Stimulated activated CD4-positive, alpha-beta T cell treated with anti-CD3 and anti-CD28 coated beads, Interleukin-4, amount 100 ng/mL, for 4 hours (primary cell): Measurements from ENCODE around the gene MAPK4.

Experiments used
- DNase-seq, 2 experiments: peaks; one replicate each; pipeline ENCODE4 v3.0.0-alpha.2; 2020

The MAPK4 gene

DNA sequence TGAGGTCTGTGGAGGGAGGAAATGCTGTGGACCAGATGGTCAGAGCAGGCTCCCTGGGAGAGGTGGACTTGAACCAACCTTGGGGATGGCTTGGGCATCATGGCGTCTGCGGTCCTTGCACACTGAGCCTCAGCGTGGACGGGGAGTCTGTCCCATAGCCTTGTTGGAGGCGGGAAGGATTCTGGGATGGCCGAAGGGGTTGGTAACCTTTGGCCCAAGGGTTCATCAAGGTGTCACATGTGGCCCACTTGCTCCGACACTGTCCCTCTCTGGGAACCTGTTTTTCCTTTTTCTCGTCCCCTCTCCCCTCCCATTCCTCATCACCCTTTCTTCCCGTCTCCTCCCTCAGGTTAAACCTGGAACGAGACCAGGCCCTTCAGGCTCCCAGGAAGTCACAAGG, 66.4 kb downstream of the MAPK4 start:
- no peak for DNase-seq

DNA sequence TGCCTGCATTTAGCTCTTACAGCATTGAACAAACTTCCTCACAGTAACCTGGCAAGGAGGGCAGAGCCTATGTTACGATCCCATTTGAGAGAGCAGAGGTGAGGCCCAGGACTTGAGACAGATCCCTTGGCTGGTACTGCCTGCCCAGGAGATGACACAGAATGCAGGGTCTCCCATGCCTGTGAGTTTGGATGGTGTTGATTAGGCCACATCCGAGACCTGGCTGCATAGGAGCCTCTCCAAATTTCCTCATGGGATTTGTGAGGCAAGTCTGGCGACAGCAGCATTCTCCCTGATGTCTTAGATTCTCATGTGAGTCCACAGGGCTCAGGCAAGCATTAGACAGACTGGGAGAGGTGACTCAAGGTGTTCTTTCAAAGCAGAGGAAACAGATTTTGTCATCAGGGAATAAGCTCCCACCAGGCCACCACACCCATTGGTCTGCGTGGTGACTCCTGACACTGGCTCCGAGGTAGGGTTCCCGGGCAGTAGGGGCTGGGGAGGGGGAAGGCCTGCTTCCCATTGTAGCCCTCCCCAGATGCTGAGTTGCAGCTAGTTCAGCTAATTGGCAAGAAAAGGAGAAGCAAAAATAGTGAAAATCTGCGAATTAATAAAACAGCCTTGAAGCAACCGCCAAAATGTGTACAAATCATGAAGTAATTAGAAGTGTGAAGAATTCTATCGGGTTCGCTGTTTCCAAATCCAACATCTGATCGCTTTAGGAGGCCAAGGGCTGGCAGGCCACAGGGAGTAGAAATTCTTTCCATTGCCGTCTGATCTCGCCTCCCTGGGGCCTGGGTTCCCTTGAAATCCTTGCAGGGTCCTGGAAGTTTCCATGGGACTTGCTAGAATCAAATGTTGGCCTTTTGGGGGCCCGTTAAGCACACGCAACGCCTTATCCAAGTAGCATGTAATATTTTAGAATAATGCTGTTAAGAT, 68.0 kb downstream of the MAPK4 start:
- no peak for DNase-seq

DNA sequence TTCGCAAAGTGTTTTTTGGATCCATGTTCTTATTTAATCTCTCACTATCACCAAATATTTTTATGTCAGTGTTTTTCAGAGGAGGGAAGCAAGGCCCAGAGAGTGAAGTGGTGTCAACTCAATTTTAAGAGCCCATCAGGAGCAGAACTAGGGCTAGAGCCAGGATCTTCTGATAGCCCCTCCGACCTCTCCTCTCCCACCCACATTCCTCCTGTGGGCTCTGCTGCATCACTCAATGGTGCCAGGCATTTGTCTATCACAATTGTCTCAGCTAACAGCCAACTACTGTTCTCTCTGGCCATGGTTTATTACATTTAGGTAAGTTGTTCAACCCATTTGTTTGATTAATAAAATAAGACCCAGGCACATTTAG, 68.6 kb downstream of the MAPK4 start:
- DNase-seq = no peak

DNA sequence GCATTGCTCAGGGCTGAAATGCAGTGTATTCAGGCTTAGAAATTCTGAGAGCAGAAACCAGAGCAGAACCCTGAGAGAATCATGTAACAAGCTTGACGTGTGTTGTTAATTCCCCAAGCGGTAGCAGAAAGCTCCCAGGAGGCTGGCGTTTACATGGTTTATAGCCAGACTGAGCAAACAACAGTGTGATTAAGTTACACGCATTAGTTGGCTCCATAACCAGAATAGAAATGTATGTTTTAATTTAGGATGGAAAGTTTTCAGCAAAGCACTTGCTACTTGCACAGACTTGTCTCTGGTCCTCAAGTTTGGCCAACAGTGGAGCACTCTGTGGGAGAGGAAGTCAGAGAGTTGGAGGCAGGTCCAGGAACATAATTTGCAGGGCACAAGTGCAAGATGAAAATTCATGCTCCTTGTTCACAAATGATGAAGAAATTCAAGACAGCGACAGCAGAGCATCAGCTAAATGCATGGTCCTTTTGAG, 69.3 kb downstream of the MAPK4 start:
- DNase-seq = no peak

DNA sequence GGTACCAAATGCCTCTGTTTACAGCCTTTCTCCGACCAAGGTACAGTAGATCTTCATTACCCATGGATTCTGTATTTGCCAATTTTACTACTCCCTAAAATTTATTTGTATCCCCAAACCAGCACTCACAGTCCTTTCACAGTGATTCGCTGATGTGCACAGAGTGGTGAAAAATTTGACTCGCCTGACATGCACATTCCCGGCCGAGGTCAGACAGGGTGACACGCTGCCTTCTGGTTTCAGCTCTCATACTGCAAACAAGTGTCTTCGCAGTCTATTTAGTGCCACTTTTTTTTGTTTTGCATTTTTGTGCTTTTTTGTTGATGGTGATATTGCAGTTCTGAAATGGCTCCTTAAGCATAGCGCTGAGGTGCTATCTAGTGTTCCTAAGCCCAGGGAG, 71.0 kb downstream of the MAPK4 start:
- DNase-seq = no peak

DNA sequence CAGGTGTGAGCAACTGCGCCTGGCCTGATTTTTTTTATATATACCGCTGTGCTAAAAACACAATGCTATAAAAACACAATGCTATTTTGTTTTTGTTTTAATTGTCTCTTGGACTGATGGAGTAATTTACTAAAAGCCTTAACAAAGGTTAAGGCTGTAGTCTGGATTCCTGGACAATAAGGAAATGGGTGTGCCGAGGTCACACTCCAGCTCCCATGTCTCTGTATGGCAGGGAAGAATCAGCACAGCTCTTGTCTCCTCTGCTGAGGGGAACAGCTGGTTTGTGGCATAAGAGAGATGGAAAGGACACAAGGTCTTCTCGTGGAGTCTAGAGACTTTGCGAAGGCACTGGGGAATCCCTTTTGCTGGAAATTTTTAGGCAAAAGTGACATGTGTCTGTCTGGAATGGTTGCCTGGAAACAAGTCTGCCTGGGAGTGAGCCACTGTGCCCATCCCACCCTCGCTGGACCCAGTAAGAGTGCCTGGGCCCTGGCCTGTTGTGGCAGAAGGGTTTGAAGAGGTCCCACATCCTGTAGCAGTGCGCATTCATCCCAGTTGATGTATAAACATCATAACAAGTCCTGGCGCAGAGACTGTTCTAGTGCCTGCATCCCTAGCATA, 73.1 kb downstream of the MAPK4 start:
- no peak for DNase-seq

DNA sequence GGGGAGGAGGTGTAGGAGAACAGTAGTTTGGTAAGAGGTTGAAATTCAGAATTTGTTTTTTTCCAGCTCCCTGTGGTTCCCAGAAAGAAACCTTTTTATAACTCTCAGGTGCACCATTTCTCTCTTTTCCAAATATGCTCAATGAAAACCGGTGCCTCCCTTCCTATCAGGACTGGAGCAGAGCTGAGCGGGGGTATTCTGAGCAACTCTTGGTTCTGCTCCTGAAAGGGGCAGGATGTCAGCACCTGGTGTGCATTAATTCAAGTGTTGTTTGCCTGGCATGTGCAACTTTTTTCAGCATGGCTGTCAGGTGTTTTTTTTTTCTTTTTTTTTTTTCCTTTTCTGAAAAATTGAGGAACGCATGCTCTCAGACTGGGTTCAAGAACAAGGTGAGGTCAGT, 74.1 kb downstream of the MAPK4 start:
- DNase-seq = no peak

DNA sequence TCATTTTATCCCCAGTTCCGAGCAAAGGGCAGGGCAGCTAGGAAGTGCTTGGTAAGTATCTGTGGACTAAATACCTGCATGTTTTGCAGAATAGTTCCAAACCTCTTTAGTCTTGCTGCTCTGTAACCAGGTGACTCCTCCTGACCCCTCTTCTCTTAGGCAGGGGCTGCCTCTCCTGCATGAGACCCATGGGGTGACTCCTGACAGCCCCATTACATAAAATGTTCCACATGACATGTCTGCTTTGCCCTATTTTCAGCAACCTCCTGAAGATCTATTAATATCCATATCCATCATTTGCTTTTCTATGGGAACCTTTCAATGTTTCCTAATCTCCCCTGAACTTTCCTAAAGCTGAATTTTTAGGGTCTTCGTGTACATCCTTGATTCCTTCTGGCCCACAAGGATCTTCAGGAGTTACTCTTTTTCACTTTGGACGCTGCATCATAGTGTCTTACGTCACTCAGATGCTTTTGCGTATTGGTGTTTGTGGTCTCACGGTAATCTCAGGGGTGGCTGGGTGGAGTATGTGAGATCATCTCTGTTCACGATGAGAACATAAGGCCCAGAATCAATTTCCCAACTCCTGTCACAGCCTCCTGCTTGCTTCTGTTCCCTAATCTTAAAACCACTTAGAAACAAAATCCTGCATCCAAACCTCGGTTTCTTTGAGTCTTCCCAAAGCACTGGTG, 76.6 kb downstream of the MAPK4 start:
- DNase-seq = no peak

DNA sequence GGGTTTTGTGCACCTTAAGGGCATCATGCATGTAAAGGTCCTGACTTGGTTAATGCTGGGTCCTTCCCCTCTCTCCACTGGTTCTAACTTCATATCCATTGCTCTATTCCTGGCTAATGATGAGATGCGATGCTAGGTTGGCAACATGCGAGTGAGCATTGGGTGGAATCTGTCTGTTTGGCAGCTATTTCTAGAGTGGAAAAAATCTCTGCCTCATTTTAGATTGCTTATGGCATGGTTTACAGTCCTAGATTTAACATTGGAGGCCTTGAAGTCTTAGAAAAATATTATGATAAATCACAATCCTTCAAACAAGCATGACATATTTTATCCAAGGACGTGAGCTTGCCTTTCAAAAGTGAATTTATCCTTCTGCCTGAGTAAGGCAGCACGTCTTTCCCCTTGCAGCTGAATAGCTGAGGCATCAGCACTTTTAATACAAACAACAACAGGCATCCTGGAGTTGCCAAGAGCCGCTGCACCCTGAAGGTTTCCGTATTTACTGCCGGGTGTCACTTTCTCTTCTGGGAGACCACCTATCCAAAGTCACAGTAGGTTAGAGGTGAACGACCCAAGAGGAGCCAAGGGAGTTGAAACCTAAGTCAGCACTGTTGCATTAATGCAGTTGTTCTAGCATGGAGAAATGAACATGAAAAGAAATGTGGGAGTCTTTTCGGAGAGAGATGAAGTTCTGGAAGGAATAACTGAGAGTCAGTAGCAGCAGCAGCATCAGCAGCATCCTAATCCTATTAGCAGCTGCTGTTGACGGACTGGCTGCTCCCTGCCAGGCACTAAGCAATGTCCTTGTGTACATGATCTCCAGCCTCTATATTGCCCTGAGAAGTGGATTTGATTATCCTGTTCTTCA, 78.4 kb downstream of the MAPK4 start:
- no peak for DNase-seq

DNA sequence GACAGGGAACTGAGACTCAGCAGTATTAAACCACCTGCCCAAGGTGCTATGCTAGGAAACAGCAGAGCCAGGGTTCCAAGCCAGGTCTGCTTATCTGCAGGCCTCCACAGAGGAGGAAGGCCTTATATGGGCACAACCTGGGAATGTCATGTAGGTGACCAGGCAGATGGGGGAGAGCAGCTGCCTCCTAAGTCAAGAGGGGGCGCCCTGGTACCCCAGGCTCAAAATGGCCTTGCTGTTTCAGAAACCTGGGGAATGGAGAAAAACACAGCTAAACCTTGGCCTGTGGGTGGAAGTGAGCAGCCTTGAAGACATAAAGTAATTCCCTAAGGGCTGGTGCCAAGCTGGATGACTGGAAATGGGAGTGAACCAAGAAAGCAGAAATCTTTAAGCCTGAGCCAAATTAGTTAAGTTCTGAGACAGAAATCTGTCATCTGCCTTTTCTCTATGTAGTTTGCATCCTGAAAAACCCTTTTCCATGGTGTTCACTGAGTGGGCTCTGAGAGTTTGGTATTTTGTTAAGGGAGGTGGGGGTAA, 79.1 kb downstream of the MAPK4 start:
- no peak for DNase-seq

DNA sequence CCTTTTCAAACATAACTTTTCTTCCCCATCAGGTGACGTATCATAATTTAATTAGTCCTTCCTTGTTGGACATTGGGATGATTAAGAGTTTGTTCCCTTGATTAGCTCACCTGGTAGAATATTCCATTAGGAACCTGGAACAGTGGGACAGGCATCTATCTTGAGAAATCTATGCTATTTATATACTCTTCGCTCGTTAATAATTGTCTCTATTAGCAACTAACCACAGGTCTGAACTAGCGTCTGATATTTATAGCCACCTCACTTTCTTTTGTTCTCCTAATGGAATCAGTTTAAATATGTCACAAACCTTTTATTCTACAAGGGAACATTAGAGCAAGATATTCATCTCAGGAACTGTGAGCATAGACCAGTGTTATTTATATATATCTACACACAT, 79.8 kb downstream of the MAPK4 start:
- DNase-seq = no peak

DNA sequence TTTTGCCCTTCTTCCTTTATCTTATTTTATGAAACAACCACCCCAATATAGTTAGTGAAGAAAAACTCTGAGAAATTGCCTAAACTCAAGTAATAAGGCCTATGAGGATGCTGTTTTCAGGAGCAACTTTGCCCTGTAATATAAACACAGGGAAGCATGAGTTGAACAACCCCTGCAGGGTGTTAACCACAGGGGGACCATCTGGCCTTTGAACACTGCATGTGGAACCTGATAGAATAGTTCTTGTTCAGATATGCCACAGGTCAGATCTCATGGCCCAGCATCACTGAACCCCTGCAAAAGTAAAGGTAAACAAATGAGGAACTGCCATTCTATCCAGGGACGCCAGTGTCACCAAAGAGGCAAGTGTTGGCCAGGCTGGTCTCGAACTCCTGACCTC, 82.6 kb downstream of the MAPK4 start:
- no peak for DNase-seq

DNA sequence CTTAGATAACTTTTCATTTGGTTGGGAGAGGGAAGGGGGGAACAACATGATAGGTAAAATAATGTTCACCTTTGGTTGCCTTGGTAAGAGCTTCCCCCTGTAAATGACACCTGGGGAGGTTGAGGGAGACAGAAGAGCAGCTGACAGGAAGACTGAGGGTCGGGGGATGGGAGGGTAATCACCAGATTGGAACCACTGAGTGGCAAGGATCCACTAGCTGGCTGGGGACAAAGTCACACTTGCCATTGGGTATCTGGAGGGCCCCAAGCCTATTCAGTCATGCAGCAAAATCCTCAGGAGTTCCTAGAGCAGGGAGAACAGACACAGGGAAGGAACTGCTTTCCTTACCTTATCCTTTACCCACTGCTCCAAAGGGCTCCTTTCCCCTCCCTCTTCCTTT, 84.3 kb downstream of the MAPK4 start:
- no peak for DNase-seq

DNA sequence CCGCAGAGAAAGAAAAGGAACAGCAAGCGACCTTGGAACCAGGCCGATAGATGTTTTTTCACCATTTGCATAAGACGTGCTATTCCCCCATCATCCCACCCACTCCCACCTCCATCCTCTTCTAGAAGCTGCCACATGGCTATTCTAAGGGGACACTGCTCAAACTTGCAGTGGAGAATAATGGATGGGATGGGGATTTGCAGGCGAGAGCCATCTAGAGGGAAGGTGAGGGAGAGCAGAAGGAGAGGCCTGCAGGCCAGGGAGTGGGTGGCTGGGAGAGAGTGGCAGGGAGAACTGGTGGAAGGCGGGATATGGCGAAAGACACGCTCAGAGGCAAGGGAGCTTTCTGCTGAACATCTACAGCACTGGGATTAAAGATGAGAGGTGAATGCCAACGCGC, 84.9 kb downstream of the MAPK4 start:
- no peak for DNase-seq

DNA sequence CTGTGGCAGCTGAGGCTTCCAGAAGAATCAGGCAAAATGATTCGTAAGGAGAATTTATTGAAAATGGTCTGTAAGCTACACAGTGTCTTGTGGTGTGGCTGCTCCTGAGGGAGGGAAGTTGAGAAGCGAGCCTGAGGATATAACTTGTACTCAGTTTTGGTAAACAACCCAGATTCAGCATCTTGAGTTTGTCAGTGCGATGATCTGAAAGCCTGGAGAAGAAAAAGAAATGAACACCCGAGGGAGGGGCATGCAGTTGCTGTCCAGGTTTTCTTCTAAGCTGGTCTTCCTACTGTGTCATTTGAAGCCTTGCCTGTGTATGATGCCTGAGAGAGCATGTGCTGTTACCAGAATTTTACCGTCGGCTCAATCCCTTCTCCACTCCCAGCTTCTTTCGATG, 87.3 kb downstream of the MAPK4 start:
- no peak for DNase-seq

DNA sequence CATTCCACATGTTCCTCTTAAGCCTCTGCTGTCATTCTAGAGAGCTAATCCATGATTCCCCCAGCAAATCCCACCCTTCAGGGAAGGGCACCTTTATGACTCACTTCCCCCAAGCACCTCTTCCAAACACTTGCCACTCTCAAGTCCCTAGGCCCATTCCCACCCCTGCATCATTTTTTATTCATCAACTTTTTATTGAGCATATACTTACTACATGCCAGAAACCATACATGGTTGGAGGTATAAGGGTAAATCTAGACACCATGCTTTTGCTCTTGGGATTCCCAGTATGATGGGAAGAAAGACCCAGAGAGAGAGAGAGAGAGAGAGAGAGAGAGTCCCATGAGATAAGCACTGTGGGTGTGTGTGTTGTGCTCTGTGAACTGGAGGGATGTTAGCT, 87.9 kb downstream of the MAPK4 start:
- no peak for DNase-seq

DNA sequence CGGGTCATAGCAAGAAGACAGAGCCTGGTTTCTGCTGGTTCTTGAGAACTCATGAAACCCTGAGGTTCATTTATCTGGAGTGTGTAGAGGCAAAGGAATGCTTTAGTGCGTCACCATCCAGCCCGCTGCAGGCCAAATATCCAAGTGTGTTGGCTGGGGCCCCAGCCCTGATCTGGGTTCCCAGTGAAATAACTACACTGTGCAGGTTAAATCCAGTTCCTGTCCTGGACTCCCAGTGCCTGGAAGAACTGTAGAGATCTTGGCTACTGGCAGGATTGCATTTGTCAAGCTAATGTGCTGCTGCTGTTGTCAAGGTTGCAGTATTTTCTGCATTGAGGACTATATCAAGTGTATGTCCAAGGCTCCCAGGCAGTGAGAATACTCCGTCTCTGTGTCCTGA, 89.9 kb downstream of the MAPK4 start:
- DNase-seq = no peak

DNA sequence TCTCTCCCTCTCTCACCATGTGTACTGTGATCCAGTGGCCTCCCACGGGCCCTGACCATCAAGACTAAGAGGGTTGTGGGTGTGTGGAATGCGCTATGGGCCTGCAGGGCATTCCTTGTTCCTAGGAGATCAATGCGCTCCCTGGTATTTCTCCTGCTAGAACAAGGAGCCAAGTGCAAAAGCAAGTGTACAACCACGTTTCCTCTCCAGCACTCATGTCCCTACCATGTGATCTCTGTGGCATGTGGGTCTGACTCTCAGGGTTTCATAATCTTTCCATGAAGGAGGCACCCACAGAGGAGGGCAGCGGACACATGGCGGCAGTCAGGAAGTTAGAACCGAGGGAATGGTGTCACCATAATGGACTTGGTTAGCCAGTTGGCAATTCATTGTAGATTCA, 91.4 kb downstream of the MAPK4 start:
- DNase-seq = no peak

DNA sequence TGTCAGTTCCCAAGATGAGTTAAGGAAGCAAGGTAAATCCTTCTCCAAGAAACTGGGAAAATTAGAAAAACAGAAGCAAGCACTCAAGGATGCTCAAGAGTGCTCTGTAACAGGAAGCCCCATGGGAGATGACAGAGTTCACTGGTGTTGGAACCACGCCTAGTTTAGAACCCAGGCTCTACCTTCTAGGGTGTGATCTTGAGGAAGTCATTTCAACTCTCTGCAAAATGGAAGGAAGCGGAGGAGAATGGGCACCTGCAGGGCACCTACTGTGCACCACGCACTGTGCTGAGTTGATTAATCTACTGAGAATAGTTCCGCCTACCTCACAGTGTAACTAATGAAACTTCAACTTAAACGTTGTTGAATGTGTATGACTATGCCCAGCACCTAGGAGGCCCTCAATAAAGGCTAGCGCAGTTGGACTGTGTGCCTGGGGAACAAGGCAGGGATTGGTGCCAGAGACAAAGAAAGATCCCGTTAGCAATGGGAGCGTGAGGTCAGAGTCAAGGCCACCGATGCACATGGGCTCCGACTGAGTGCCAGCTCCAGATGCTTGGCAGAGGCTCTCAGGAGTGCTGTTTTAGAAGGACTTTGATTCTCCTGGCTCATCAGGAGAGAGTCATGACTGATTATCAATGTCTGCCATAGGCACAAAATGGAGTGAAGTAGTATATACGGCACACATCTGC, 93.7 kb downstream of the MAPK4 start:
- no peak for DNase-seq

DNA sequence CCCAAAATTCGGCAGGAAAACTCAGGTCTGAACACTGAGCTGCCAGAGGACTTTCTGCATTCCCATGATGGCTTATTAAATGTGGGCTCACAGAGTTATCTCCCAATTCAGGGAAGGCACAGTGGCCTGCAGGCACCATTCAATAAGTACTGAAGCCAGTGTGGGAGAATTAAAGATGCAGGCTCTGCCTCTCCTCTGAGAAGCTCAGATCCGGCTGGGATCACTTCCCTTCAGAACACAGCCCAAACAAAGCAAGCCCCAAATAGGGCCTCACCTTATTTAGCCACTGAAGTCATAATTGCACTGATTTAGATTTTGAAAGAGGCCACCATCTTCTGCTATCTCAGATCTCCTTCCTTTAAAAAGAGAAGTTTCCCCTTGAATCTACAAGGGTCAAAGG, 94.3 kb downstream of the MAPK4 start:
- DNase-seq = no peak

DNA sequence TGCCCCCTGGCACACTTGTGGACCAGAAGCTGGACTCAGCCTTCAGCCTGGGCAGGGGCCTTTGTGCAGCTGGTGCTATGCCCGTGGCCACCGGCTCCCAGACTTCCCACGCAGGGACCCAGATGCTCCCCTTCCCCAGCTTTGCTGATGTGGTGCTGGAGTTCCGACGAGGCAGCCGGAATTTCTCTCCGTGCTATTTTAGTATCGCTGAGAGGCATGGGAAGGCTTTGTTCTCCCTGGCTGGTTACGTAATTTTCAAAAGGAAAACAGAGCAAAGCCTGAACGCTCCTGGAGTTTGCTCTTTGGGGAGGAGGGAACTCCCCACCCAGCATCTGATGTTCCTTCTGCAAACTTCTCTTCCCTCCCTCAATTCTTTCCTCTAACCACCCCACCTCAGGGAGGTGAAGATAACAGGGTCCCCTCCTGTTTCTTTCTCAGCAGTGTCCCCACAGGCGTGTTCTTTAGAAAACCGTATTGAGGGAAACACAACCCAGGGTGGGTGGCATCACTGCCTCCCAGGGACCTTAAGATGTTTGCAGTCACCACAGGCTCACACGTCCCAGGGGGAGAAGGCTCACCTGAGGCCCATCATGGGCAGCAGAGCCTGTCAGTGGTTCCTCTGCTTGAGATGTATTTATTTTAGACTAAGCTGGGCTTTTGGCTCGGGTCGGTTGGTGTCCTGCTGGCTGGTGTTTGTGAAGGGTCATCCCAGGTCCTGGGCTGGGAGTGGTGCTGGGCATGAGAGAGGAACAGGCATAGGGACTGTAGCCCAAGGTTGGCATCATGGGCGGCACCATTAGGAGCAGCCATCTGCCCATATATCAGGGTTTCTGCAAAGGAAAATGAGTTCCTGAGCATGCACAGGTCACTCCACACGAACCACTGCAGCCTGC, 95.0 kb downstream of the MAPK4 start:
- no peak for DNase-seq
